ENCODE measurements around the gene ARHGAP31. TPM values are rescaled to one million over a fixed set of nuclear protein-coding genes. Genes with fewer than 3 reads are reported as not detected.
A peak's percentile ranks its signal among the peaks of the same experiment; 100 is the strongest.

Gene ARHGAP31
- total RNA-seq, 1 donor from 2014 or later = 48.1 TPM

DNA sequence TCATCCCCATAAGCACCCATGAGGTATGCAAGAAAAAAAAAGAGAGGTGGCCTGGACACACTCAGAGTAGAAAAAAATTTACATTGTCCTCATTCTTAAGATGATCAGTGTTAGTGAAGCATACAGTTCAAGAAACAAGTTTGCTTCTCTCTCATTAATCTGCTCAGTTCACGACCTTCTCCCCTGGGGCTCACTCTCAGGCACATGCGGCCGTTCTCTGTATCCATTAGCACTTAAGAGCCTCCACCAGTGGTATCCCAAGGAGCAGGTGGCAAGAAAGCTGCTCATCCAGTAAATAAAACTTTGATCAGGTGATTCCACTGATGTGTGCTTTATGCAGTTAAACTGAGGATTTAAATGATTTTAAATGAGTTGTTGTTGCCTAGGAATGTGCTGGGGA is 57.4 kb downstream of the ARHGAP31 start:
- FAIRE-seq (no peak), DNase-seq (ENCODE audit: low read depth) (no peak)
- H3K36me3 ChIP-seq (ENCODE audit: insufficient read depth, low read length) = peaks cover 2% of the 10 kb centered on the region
- no peak overlapping the region for H3K4me3 ChIP-seq (ENCODE audit: insufficient read depth, low read depth, low read length)
- H3K27me3 ChIP-seq (ENCODE audit: insufficient read depth, low read length) = no peaks in the 10 kb centered on the region
- H3K27ac ChIP-seq (ENCODE audit: low read depth, low read length) = no peak overlapping the region
- no peak for TF ChIP-seq CTCF (IDR thresholded peaks at IDR 0.05; ENCODE audit: insufficient read depth, low read depth, low read length)
- no peak for TF ChIP-seq EZH2 (IDR thresholded peaks at IDR 0.05; ENCODE audit: insufficient read depth, low read length)
- H3K9me3 ChIP-seq (ENCODE audit: insufficient read depth, low read depth, low read length) = no peaks in the 10 kb centered on the region
- peaks cover 68% of the 10 kb centered on the region for H3K79me2 ChIP-seq (ENCODE audit: insufficient read depth, low read length)
- peak overlapping the region; percentile 61 for H3K4me2 ChIP-seq (ENCODE audit: low read length)
- H3K4me3 Mint-ChIP-seq (ENCODE audit: unreplicated experiment) = no peak overlapping the region
- H3K9ac ChIP-seq (ENCODE audit: low read length) = peak overlapping the region; percentile 24
- peaks cover 55% of the 10 kb centered on the region for H4K20me1 ChIP-seq (ENCODE audit: insufficient read depth, low read length)
- H3K4me1 Mint-ChIP-seq (ENCODE audit: low read depth, unreplicated experiment) = peaks cover 43% of the 10 kb centered on the region
- H3K4me1 ChIP-seq (ENCODE audit: insufficient read depth, low read length) = peaks cover 32% of the 10 kb centered on the region
- H3K27ac Mint-ChIP-seq (ENCODE audit: unreplicated experiment) = peak overlapping the region; percentile 86
- H3K36me3 Mint-ChIP-seq (ENCODE audit: low read depth, unreplicated experiment) = peaks cover 11% of the 10 kb centered on the region
- no peaks in the 10 kb centered on the region for H3K9me3 Mint-ChIP-seq (ENCODE audit: unreplicated experiment)
- H2AFZ ChIP-seq (ENCODE audit: low read depth, low read length) = no peak overlapping the region
- H3K27me3 Mint-ChIP-seq (ENCODE audit: low read depth, unreplicated experiment) = no peaks in the 10 kb centered on the region

DNA sequence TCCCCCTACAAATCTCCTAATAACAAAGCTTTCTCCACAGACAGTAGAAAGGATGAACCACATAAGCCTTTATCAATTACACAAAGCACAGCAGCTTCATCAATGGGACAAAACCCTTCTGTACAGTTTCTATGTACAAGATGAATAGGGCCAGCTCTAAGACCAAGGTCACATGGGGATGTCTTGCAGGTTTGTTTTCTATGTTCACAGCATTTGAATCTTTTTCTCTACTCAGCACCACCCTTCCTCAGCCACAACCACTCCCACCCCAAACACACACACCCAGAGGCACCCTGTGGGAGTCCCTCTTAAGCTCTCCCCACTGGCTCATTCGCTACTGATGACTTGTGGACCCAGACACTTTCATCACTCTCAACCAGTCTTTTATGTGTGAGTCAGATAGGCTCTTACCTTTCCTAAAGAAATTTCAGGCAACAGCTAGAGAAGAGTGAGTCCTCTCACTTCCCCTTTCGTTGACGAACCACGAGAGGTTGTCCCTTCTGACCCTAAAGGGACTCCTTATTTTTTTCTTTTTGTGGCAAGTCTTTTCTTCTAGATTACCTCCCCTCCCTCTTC is 57.9 kb downstream of the ARHGAP31 start:
- no peaks in the 10 kb centered on the region for H3K9me3 Mint-ChIP-seq (ENCODE audit: unreplicated experiment)

More for the DNA sequence above, 57.9 kb downstream of the ARHGAP31 start:
- H3K36me3 Mint-ChIP-seq (ENCODE audit: low read depth, unreplicated experiment) = peaks cover 7% of the 10 kb centered on the region
- Histone ChIP-seq H3K36me3 (ENCODE audit: insufficient read depth, low read length) (peaks cover 2% of the 10 kb centered on the region), H3K9ac (ENCODE audit: low read length) (peak overlapping the region; percentile 24), H3K9me3 (ENCODE audit: insufficient read depth, low read depth, low read length) (no peaks in the 10 kb centered on the region), H3K4me2 (ENCODE audit: low read length) (peak overlapping the region; percentile 61), H3K27ac (ENCODE audit: low read depth, low read length) (peak overlapping the region; percentile 53), H4K20me1 (ENCODE audit: insufficient read depth, low read length) (peaks cover 55% of the 10 kb centered on the region), H3K27me3 (ENCODE audit: insufficient read depth, low read length) (no peaks in the 10 kb centered on the region), H3K4me3 (ENCODE audit: insufficient read depth, low read depth, low read length) (no peak overlapping the region), H3K79me2 (ENCODE audit: insufficient read depth, low read length) (peaks cover 68% of the 10 kb centered on the region), H3K4me1 (ENCODE audit: insufficient read depth, low read length) (peaks cover 34% of the 10 kb centered on the region), H2AFZ (ENCODE audit: low read depth, low read length) (no peak overlapping the region)
- H3K27me3 Mint-ChIP-seq (ENCODE audit: low read depth, unreplicated experiment) = no peaks in the 10 kb centered on the region
- DNase-seq (ENCODE audit: low read depth) (peak; percentile 53), FAIRE-seq (no peak)
- H3K4me3 Mint-ChIP-seq (ENCODE audit: unreplicated experiment) = peak overlapping the region; percentile 58
- H3K4me1 Mint-ChIP-seq (ENCODE audit: low read depth, unreplicated experiment) = peaks cover 48% of the 10 kb centered on the region
- H3K27ac Mint-ChIP-seq (ENCODE audit: unreplicated experiment) = peak overlapping the region; percentile 86
- TF ChIP-seq CTCF (IDR thresholded peaks at IDR 0.05; ENCODE audit: insufficient read depth, low read depth, low read length) (no peak), EZH2 (IDR thresholded peaks at IDR 0.05; ENCODE audit: insufficient read depth, low read length) (no peak)
